HEK293 (cell line): ENCODE results near the gene DEDD2.
A peak's percentile ranks its signal among the peaks of the same experiment; 100 is the strongest.

Source experiments
- BCL11A ChIP-seq: fragments of 450-650 bp; formaldehyde crosslinking; IDR thresholded peaks from 2 replicates; pipeline ENCODE4 v1.5.1; 2016; ENCODE audit warnings: low read depth, missing biosample characterization, missing genetic modification characterization
- IKZF3 ChIP-seq: fragments of 450-650 bp; IDR thresholded peaks from 2 replicates; pipeline ENCODE4 v1.5.0; 2018; ENCODE audit warnings: missing biosample characterization, mild to moderate bottlenecking, missing genetic modification characterization, moderate library complexity
- MZF1 ChIP-seq: fragments of 450-650 bp; formaldehyde crosslinking; IDR thresholded peaks from 2 replicates; pipeline ENCODE4 v1.5.1; 2017; ENCODE audit warnings: missing biosample characterization, missing genetic modification characterization, borderline replicate concordance
- OSR2 ChIP-seq: fragments of 450-650 bp; formaldehyde crosslinking; IDR thresholded peaks from 2 replicates; pipeline ENCODE4 v1.5.1; 2016; ENCODE audit warnings: missing biosample characterization, missing genetic modification characterization
- PRDM2 ChIP-seq: fragments of 450-650 bp; formaldehyde crosslinking; IDR thresholded peaks from 2 replicates; pipeline ENCODE4 v1.5.1; 2016; ENCODE audit warnings: missing biosample characterization, missing genetic modification characterization, borderline replicate concordance
- PRDM4 ChIP-seq: fragments of 450-650 bp; formaldehyde crosslinking; IDR thresholded peaks from 2 replicates; pipeline ENCODE4 v1.5.1; 2017; ENCODE audit warnings: missing biosample characterization, missing genetic modification characterization
- RBAK ChIP-seq: fragments of 450-650 bp; formaldehyde crosslinking; IDR thresholded peaks from 2 replicates; pipeline ENCODE4 v1.5.1; 2016; ENCODE audit warnings: missing biosample characterization, missing genetic modification characterization
- ZBTB10 ChIP-seq: fragments of 450-650 bp; formaldehyde crosslinking; IDR thresholded peaks from 2 replicates; pipeline ENCODE4 v1.5.1; 2016; ENCODE audit warnings: missing biosample characterization, missing genetic modification characterization
- ZBTB21 ChIP-seq: fragments of 450-650 bp; formaldehyde crosslinking; IDR thresholded peaks from 2 replicates; pipeline ENCODE4 v1.5.1; 2017; ENCODE audit warnings: missing biosample characterization, missing genetic modification characterization
- ZBTB44 ChIP-seq: fragments of 450-650 bp; IDR thresholded peaks from 2 replicates; pipeline ENCODE4 v1.5.1; 2018; ENCODE audit warnings: missing biosample characterization, mild to moderate bottlenecking, missing genetic modification characterization
- ZBTB48 ChIP-seq: fragments of 450-650 bp; formaldehyde crosslinking; IDR thresholded peaks from 2 replicates; pipeline ENCODE4 v1.5.1; 2016; ENCODE audit warnings: missing biosample characterization, missing genetic modification characterization
- ZNF26 ChIP-seq: fragments of 450-650 bp; formaldehyde crosslinking; IDR thresholded peaks from 2 replicates; pipeline ENCODE4 v1.5.1; 2016; ENCODE audit warnings: missing biosample characterization, missing genetic modification characterization
- ZNF280D ChIP-seq: fragments of 450-650 bp; formaldehyde crosslinking; IDR thresholded peaks from 2 replicates; pipeline ENCODE4 v1.5.1; 2016; ENCODE audit warnings: missing biosample characterization, missing genetic modification characterization
- ZNF324 ChIP-seq: fragments of 450-650 bp; formaldehyde crosslinking; IDR thresholded peaks from 2 replicates; pipeline ENCODE4 v1.5.1; 2016; ENCODE audit warnings: missing biosample characterization, missing genetic modification characterization
- ZNF423 ChIP-seq: fragments of 450-650 bp; formaldehyde crosslinking; IDR thresholded peaks from 2 replicates; pipeline ENCODE4 v1.5.1; 2016; ENCODE audit warnings: missing biosample characterization, missing genetic modification characterization
- ZNF433 ChIP-seq: fragments of 450-650 bp; formaldehyde crosslinking; IDR thresholded peaks from 2 replicates; pipeline ENCODE4 v1.5.1; 2016; ENCODE audit warnings: missing biosample characterization, missing genetic modification characterization, low read depth
- ZNF513 ChIP-seq: fragments of 450-650 bp; IDR thresholded peaks from 2 replicates; pipeline ENCODE4 v1.5.1; 2018; ENCODE audit warnings: missing biosample characterization, missing genetic modification characterization
- ZNF621 ChIP-seq: fragments of 450-650 bp; formaldehyde crosslinking; IDR thresholded peaks from 2 replicates; pipeline ENCODE4 v1.5.1; 2017; ENCODE audit warnings: missing biosample characterization, missing genetic modification characterization

DEDD2 gene

GRCh38 chr19:42252365-42253244 lies 35.1 kb upstream of the DEDD2 start (continued):
- TF ChIP-seq PRDM2 (no peak), MZF1 (0 out of 2 replicates have a peak, but pooled peaks have one; percentile 15), RBAK (tag by site-specific recombination) (no peak), ZNF324 (tag by site-specific recombination) (peak; percentile 34; the same call in 1 of the 2 replicates), ZBTB48 (tag by site-specific recombination) (peak; percentile 19; the same call in 1 of the 2 replicates), OSR2 (tag by site-specific recombination) (no peak), ZNF280D (0 out of 2 replicates have a peak, but pooled peaks have one; percentile 24), ZNF621 (tag by site-specific recombination) (no peak), BCL11A (peak; percentile 33; the same call in 1 of the 2 replicates), ZBTB44 (tag by site-specific recombination) (peak; percentile 20; the same call in 1 of the 2 replicates), ZNF513 (tag by site-specific recombination) (no peak), IKZF3 (peak; percentile 50), PRDM4 (tag by site-specific recombination) (peak; percentile 41; the same call in 1 of the 2 replicates), ZNF433 (tag by site-specific recombination) (no peak), ZBTB21 (peak; percentile 85; the same call in 1 of the 2 replicates), ZNF26 (tag by site-specific recombination) (no peak), ZBTB10 (tag by site-specific recombination) (0 out of 2 replicates have a peak, but pooled peaks have one; percentile 45), ZNF423 (no peak)
